ENCODE results near the gene MAP3K5.

Gene MAP3K5

GRCh38 chr6:136562211-136562610 is 230.1 kb downstream of the MAP3K5 start:
- FAIRE-seq: no peak

- no peak for FAIRE-seq
Observed at GRCh38 chr6:136553166-136553787, 239.0 kb downstream of the MAP3K5 start.

- no peak for FAIRE-seq
Observed at GRCh38 chr6:136552054-136552453, 240.2 kb downstream of the MAP3K5 start.

- no peak for FAIRE-seq
Observed at GRCh38 chr6:136551103-136551502, 241.2 kb downstream of the MAP3K5 start.

GRCh38 chr6:136550330-136551071 is 241.8 kb downstream of the MAP3K5 start, which contains the start of gene MAP7:
Gene MAP7, minus strand, starts transcription at chr6:136550422. Its CDS starts 14 bp downstream, at chr6:136550408.
- no peak for FAIRE-seq

GRCh38 chr6:136550045-136550329 is 242.3 kb downstream of the MAP3K5 start:
- FAIRE-seq: no peak

- FAIRE-seq: no peak
Observed at GRCh38 chr6:136549300-136550044, 242.8 kb downstream of the MAP3K5 start.

- FAIRE-seq: no peak
Observed at GRCh38 chr6:136548582-136549299, 243.5 kb downstream of the MAP3K5 start.

GRCh38 chr6:136547871-136548270 is 244.4 kb downstream of the MAP3K5 start:
- FAIRE-seq: peak; percentile 45

- FAIRE-seq: peak; percentile 38
Observed at GRCh38 chr6:136547336-136547735, 244.9 kb downstream of the MAP3K5 start.

- no peak for FAIRE-seq
Observed at GRCh38 chr6:136546331-136546730, 245.9 kb downstream of the MAP3K5 start.

GRCh38 chr6:136544326-136544725 is 248.0 kb downstream of the MAP3K5 start:
- FAIRE-seq: no peak

- no peak for FAIRE-seq
Observed at GRCh38 chr6:136541395-136541794, 250.9 kb downstream of the MAP3K5 start.

- FAIRE-seq: no peak
Observed at GRCh38 chr6:136539967-136540652, 252.2 kb downstream of the MAP3K5 start.

- no peak for FAIRE-seq
Observed at GRCh38 chr6:136538836-136539235, 253.4 kb downstream of the MAP3K5 start.

GRCh38 chr6:136535880-136536650 is 256.2 kb downstream of the MAP3K5 start:
- FAIRE-seq: no peak

GRCh38 chr6:136535017-136535765 is 257.1 kb downstream of the MAP3K5 start:
- FAIRE-seq: no peak

- FAIRE-seq: no peak
Observed at GRCh38 chr6:136534268-136534667, 258.0 kb downstream of the MAP3K5 start.

- no peak for FAIRE-seq
Observed at GRCh38 chr6:136533487-136533886, 258.8 kb downstream of the MAP3K5 start.

GRCh38 chr6:136532030-136532429 is 260.2 kb downstream of the MAP3K5 start:
- FAIRE-seq: no peak

GRCh38 chr6:136529710-136530109 is 262.6 kb downstream of the MAP3K5 start:
- no peak for FAIRE-seq

All from islet of Langerhans (tissue), 1 donor.